Measurements from ENCODE around the gene GID4.
A peak's percentile ranks its signal among the peaks of the same experiment; 100 is the strongest.
"Not testable (repeated sequence)": the region's sequence is repeated elsewhere in the genome, so short reads cannot be mapped to it uniquely, and the experiment has no call there.

GID4 gene

DNA sequence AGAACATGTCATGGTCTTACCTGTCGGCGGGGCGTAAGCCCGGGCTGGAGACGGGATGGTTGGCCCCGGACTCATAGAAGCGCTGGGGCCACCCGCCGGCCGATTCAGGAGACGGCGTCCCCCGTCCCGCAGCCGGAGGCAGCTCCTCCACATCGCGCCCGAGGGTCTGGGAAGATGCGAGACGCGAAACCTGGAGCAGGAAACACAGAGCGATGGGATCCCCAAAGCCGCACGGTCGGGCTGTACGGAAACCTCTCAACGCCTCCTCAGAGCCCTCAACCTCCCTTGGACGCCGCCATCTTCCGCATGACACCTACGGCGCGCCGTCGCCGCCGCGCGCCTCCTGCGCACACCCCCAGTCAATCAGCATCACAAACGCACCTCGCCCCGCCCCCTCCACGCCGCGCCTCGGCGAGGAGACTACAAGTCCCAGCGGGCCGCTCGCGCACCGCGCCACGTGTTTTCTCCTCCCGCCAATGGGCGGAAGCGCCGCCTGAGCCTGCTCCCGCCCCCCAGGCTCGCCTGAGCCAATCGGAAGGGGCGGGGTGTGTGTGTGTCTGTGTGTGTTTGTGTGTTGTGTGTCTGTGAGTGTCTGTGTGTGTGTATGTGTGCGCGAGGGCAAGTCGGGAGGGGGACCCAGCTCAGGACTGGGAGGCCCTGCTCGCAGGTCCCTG is at the start of gene GID4, which contains the start of gene ATPAF2:
GID4 (plus strand) TSS at position 548 of the 674 bp plus-strand sequence; CDS start at position 605, 57 bp downstream.
ATPAF2 (minus strand) TSS at position 308 of the 674 bp plus-strand sequence; CDS start at position 153, 155 bp downstream.
- DNase-seq (ENCODE audit: low read depth in 2 of 2): peak; percentile 98 to 99

DNA sequence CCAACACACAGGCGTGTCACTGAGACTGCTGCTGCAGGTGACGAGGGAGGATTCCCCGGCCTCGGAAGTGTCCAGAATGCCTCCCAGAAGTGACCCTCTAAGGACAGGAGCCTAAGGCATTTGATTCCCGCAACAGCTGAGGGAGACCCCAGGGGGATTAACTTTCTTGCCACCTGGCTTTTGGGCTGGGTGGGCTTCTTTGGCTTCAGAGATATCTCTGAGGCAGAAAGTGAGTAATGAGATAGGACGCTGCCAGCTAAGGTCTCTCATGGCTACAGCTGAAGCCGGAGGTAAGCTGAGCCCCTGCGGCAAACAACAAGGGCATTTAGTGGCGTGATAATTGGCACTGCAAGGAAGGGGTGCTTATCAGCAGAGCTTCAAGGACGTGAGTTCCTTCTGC is 49.6 kb upstream of the GID4 start:
- no peak for DNase-seq (ENCODE audit: low read depth in 2 of 2)

DNA sequence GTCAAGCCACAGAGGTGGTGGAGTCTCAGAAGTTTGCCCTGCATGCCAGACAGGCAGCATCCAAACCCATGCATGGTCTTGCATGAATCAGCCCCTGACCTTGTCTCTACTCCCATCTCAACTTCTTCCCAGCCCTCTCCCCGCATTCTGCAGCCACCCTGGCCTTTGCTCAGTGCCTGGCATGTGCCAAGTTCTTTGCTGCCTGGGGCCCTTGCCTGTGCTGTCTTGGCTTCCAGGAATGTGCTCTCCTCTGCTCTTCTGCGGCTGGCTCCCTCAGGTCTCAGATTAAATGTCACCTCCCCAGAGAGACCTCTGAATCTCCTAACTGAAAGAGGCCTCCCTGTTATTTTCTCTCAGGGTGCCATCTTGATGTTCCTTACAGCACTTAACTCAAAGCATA is 48.9 kb upstream of the GID4 start:
- DNase-seq (ENCODE audit: low read depth in 2 of 2): no peak

DNA sequence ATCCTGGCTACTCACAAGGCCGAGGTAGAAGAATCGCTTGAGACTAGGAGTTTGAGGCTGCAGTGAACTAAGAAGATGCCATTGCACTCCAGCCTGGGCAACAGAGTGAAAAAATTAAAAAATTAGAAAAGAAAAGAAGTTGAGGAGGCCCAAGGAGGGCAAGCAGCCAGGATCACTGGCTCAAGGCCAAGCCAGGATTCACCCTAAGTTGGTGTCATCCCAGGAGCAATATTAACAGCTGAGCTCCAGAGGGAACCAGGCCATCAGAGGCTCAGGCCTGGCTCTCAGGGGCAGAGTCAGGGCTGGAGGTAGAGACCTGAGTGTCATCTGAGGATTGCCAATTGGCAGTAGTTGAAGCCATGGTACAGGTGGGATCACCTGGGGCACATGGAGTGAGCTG is 45.8 kb upstream of the GID4 start:
- DNase-seq (ENCODE audit: low read depth in 2 of 2): no peak

DNA sequence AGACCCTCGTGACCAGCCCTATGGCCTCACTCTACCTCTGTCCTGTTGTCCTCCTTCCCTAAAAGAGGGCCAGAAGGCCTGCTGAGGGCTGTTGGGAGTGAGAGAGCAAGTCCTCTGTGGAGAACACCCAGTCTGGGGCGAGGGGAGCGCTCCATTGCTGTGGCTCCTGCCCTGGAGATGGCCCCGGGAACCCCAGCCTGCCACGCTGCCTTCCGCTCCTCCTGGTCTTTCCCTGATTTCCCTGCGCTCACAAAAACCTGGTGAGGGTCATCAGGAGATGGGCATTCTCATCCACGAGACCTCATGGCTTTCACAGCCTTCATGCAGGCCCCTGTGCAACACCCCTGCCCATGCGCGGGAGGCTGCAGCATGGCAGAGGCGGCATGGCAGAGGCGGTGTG is 45.4 kb upstream of the GID4 start:
- DNase-seq (ENCODE audit: low read depth in 2 of 2): no peak

DNA sequence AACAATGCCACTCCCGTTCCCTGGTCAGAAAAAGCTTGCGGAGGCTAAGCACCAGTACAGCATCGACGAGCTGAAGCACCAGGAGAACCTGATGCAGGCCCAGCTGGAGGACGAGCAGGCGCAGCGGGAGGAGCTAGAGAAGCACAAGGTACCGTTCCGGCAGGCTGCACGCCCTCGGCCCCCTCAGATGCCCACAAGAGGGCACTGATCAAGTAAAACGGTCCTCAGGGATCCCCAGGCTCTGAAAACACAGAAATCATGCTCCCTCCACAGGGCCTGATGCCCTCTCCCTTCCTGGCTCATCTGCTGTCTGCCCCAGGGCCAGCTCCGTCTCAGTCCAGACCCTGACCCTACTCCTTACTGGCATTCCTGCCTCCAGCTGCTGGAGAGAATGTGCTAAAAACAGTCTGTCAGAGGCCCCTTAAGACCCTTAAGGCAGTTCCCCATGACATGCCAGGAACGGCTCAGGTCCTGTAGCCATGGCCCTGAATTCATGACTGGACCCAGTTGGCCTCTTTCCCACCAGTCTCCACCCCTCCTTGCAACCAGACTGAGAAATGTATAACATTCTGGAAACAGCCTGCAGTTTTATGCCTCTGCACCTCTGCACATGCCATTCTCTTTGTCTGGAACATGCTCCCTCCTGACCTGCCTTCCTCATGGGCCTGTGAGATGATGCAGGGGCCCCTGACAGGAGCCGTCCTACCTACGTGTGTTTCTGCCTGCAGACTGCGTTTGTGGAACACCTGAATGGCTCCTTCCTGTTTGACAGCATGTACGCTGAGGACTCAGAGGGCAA is 44.7 kb upstream of the GID4 start:
- DNase-seq (ENCODE audit: low read depth in 2 of 2): no peak

DNA sequence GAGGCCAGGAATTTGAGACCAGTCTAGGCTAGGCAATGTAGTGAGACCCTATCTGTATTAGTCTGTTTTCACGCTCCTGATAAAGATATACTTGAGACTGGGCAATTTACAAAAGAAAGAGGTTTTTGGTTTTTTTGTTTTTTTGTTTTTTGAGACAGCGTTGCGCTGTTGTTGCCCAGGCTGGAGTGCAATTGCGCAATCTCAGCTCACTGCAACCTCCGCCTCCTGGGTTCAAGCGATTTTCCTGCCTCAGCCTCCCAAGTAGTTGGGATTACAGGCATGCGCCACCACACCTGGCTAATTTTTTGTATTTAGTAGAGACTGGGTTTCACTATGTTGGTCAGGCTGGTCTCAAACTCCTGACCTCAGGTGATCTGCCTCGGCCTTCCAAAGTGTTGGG is 43.3 kb upstream of the GID4 start:
- DNase-seq (ENCODE audit: low read depth in 2 of 2): not testable (repeated sequence)

DNA sequence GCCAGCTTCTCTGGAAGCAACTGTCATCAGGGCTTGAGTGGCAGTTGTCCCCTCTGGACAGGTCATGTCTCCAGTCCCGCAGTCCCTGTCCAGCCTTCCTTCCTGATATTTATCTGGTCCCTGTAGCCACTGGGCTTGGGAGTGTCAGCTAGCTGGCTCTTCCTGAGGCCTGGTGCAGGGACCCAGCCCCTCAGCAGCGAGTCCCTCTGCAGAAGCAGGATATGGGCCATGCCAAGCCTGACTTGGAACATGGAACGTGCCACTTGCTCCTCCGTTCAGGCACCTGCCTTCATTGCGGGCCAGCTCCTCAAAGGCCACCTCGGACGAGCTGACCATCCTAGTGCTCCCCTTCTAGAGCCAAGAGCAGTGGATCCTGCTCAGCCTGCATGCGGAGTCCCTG is 40.3 kb upstream of the GID4 start:
- no peak for DNase-seq (ENCODE audit: low read depth in 2 of 2)

DNA sequence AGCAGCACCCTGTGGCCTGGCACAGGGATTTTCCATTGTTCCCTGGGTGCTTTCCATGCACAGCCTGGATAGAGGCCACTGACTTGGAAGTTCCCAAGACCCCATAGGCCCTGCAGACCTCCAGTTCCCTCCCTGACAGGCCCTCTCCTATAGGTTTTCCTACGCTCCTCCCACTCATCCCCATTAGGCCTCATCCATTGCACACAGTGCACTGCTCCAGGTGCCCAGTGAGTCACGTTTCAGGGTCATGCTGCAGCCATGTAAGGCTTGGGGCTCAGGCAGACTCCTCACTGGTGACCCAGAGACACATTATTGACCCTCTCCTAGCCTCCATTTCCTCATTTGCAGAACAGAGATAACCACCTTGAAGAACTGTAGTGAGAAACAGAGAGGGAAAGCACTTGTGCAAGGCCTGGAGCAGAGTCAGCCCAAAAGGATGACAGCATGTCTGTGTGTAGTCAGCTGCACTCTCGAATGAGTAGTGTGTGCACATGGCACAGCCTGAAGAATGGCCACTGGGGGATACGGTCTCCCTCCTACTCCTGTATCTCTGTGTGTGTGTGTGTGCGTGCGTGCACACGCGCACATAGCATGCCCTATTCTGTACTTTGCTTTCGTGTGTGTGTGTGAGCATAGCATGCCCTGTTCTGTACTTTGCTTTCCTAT is 39.7 kb upstream of the GID4 start:
- no peak for DNase-seq (ENCODE audit: low read depth in 2 of 2)

DNA sequence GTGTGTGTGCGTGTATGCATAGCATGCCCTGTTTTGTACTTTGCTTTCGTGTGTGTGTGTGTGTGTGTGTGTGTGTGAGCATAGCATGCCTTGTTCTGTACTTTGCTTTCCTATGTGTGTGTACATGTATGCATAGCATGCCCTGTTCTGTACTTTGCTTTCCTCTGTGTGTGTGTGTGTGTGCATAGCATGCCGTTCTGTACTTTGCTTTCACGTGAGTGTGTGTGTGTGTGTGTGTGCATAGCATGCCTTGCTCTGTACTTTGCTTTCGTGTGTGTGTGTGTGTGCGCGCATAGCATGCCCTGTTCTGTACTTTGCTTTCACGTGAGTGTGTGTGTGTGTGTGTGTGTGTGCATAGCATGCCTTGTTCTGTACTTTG is 39.2 kb upstream of the GID4 start:
- no peak for DNase-seq (ENCODE audit: low read depth in 2 of 2)

DNA sequence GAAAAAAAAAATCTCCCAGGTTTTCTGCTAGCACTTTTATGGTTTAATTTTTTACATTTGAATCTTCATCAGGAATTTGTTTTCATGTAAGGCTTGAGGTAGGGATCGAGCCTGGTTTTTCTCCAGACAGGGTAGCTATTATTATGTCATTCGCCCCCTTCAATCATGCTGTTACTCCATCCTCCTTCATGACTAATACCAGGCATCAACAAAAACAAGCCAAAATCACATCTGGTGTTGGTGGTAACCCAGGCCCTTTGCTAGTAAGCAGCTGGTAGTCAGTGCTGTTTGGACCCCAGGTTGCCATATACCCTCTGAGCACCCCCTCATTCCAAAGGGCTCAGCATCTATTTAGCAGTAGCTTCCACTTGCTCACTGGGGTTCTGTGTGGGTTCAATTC is 37.0 kb upstream of the GID4 start:
- DNase-seq (ENCODE audit: low read depth in 2 of 2): no peak

DNA sequence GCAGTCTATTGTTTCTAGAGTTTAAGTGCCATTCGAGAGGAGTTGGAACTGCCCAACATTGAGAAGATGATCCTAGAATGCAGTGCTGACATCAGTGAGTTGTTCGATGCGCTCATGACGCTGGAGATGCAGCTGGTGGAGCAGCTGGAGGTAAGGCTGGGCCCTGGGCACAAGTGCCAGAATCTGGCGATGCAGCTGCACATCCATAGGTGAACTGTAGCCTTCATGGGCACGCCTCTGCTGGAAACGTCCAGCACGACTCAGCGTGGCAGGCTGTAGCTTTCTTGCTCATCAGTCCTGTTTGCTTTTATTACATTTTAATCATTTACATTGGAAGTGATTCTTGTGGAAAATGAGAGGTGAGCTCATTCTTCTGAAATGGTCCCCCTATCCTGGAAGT is 34.9 kb upstream of the GID4 start:
- no peak for DNase-seq (ENCODE audit: low read depth in 2 of 2)

DNA sequence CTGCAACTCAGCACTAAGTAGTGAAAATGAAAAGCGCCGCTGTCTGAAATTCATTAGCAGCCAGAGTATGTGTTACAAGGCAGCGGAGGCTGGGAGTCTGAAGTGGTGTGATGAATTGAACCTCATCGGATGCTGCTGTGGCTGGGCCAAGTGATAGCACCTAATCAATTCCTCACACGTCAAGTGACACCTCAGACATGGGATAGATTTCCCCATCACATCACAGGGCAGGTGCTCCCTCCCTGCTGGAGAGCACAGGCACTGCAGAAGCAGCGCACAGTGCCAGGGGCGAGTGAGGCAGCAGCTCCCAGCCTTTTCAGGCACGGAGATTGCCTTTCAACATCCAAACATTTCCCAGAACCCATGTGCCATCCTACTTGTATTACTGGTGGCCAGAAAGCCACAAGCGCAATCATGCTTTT is 34.3 kb upstream of the GID4 start:
- no peak for DNase-seq (ENCODE audit: low read depth in 2 of 2)

DNA sequence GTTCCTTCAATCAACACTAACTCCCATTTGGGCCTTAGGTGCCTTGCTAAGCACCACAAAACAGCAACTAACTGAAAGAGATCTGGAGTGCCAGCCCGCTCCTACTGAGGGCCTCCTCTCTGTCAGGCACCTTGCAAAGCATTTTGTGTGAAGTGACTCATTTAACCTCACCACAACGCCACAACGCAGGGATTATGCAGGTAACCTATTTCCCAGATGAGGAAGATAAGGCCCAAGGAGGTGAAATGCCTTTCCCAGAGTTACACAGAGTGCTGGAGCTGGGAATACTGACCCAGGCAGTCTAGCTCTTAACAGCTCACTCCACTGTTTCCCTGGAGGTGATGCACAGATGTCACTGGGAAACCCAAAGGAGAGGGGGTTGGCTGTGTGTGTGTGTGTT is 33.7 kb upstream of the GID4 start:
- DNase-seq (ENCODE audit: low read depth in 2 of 2): no peak

DNA sequence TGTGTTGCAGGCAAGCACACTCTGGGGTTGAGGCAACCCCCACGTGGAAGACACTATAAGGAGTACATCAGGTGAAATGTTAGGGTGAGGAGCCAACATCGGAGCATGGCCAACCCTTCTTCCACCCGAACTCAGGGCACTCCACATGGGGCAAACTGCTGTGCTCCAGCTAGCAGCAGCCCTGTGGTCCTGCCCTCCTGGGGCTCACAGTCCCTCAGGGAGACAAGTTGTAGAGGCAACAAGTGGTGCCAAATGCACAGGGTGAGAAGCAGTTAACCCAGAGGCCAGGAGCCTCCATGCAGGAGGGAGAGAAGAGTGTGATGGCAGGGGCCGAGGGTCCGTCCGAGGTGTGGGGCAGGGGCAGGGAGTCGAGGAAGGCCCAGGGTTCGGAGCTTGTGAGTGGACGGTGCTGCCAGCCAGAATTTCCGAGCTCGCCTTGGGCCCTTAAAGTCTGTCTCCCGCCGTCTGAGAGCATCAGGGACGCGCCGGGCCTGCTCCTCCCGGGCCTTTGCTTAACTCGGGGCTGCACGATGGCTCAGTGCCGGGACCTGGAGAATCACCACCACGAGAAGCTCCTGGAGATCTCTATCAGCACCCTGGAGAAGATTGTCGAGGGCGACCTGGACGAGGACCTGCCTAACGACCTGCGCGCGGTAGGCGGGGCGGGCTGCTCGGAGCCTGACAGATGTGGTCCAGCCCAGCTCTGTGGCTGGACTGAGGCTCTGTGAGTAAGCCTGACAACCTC is 32.5 kb upstream of the GID4 start:
- DNase-seq (ENCODE audit: low read depth in 2 of 2): no peak

DNA sequence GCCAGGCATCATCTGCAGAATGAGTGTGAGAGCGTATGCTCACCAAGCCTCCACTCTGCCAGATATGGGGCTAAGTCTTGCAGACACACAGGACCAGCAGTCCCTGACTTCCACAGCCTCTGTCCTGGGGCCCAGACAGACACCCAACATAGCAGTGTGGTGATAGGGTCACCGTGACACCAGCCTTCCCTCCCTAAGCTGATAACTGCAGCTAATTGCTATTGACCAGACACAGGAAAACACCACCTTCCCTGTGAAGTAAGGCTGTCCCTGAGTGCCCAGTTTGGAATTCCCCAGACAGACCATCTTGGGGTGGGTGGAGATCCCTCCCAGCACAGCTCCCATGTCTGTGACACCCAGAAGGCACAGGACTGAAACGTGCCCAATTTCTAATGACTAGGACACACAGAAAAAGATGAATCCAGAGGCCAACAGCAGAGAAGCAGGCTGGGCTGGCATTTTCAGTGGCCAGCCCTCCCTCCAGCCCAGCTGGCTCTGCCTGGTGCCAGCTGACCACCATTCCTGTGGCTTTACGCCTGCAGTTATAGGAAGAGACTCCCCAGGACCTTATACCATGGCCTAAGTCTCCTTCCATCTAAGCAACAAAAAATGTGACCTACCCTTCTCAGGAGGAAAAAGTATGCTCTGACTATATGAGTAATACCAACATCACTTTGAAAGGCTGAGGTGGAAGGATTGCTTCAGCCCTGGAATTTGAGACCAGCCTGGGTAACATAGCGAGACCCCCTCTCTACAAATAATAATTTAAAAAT is 30.5 kb upstream of the GID4 start:
- DNase-seq (ENCODE audit: low read depth in 2 of 2): no peak

DNA sequence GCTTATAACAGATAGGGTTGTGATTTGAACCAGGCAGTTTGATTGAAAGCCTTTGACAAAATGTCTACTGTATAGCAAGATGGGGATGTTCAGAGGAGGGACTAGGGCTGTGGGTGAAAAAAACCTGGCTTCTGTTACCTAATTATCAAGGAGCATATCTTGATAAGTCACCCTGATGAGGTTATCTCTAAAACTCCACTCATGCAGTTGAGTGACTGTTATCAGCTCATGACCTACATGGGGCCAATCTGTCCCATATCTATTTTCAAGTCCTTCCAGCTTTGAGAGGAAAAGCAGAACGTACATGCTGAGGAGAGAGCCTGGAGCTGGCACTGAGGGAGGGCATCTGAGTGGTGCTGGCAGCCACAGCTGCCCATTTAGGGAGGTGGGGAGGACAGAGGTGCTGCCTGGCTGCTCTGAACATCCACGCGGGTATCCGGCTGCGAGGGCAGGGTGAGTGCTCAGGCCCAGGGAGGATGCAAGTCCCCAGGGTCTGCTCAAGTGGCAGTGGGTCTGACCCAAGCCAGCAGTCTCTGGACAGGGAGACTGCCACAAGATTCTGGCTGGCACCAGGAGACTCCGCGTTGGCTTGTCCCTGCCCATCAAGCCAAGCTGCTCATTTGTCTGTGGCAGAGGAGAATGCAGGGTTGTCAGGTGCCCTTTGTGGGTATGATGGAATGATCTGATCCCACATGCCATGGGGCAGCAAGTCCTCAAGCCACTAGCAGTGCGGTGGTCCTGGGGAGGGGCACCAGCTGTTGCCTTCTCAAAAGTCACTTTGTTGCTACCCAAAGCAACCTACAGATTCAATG is 29.4 kb upstream of the GID4 start:
- no peak for DNase-seq (ENCODE audit: low read depth in 2 of 2)

DNA sequence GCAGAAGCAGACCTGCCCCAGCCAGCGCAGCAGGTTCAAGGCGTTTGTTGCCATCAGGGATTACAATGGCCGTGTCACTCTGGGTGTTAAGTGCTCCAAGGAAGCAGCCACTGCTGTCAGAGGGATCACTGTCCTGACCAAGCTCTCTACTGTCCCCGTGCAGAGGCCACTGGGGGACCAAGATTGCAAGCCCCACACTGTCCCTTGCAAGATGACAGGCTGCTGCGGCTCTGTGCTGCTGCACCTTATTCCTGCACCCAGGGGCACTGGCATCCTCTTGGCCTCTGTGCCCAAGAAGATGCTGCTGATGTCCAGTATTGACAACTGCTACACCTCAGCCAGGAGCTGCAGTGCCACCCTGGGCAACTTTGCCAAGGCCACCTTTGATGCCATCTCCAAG is 27.9 kb upstream of the GID4 start:
- DNase-seq (ENCODE audit: low read depth in 2 of 2): no peak

DNA sequence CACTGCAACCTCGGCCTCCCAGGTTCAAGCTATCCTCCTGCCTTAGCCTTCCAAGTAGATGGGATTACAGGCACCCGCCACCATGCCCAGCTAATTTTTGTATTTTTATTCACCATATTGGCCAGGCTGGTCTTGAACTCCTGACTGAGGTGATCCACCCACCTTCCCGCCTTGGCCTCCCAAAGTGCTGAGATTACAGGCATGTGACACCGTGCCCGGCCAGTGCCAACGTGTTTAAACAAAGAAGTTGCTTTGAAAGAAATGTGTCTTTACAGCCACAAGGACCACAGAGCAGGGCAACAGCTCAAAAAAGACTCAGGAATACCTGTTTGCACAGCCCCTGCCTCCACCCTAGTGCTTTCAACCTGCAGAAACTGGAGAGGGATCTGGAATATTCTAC is 25.2 kb upstream of the GID4 start:
- DNase-seq (ENCODE audit: low read depth in 2 of 2): no peak

DNA sequence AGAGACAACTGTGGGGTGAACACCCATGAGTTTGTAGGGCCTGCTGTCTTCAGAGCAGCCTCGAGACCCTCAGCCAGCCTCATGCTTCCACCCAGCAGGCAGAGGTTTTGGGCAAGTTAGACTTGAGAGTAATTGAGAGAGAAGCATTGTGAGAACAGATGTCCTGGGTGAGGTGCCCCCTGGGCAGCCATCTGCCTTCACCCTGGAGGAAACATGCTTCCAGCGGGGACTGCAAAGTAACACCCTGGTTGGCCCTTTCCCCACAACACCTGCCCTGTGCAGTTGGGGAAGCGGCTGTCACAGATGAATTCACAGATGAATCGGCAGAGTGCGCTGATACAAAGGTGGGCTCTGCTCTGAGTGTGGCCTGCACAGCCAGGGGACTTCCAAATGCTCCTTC is 23.6 kb upstream of the GID4 start:
- no peak for DNase-seq (ENCODE audit: low read depth in 2 of 2)

Data from stimulated activated CD8-positive, alpha-beta memory T cell treated with anti-CD3 and anti-CD28 coated beads, Interleukin-2, amount 100 ng/mL, for 1 hour (primary cell).